ENCODE data around the gene SAMD4A.

Gene SAMD4A

DNA sequence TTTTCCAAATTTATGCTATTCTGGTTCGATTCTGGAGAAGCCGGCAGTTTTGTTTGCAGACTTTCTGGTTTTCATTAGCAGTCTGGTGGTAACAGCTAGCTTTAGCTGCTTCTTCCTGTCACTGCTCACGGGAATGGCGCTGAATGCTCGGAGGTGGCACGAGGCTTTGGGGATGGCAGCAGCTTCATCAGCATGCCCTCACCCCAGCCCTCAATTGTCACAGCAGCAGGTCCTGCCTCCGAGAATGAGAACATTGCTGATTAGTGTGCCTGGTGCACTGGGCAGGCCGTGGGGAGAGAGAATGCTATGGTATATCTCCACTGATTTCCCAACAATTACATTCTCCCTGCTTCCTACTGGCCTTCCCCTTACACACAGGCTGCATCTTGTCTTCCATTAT is 73.6 kb downstream of the SAMD4A start:
- Histone ChIP-seq H3K27ac (ENCODE audit: insufficient read depth, low read length, poor library complexity, severe bottlenecking) (no peak overlapping the region), H3K4me1 (ENCODE audit: control insufficient read depth, insufficient read depth, low read length, poor library complexity, severe bottlenecking) (no peaks in the 10 kb centered on the region), H3K36me3 (ENCODE audit: control insufficient read depth, insufficient read depth, low read length) (no peaks in the 10 kb centered on the region), H3K27me3 (replicated peaks; ENCODE audit: control insufficient read depth, insufficient read depth, low read length, poor library complexity, severe bottlenecking) (no peaks in the 10 kb centered on the region), H3K9me3 (ENCODE audit: control insufficient read depth, low read length) (no peaks in the 10 kb centered on the region), H3K4me3 (ENCODE audit: insufficient read depth, low read depth, low read length, poor library complexity, severe bottlenecking) (no peak overlapping the region)
- no peak for DNase-seq

DNA sequence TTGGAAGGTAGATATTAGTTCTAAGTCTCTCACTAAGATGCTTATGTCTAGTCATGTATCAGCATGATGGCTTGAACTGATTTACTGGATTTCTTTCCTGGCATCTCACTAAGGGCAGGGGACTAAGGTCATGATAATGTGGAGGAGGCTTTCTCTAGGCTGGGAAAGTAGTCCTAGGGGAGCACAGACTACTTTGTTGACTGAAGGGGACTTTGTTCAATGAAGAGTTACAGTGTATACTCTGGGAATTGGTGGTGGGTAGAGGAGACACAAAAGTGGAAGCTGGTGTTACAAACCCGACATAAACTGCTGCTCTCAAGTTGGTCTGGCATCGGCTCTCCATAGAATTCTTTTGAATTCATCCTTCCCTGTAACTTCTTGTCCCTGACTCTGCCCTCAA is 75.2 kb downstream of the SAMD4A start:
- Histone ChIP-seq H3K27ac (ENCODE audit: insufficient read depth, low read length, poor library complexity, severe bottlenecking) (no peak overlapping the region), H3K27me3 (replicated peaks; ENCODE audit: control insufficient read depth, insufficient read depth, low read length, poor library complexity, severe bottlenecking) (no peaks in the 10 kb centered on the region), H3K4me3 (ENCODE audit: insufficient read depth, low read depth, low read length, poor library complexity, severe bottlenecking) (no peak overlapping the region), H3K4me1 (ENCODE audit: control insufficient read depth, insufficient read depth, low read length, poor library complexity, severe bottlenecking) (no peaks in the 10 kb centered on the region), H3K36me3 (ENCODE audit: control insufficient read depth, insufficient read depth, low read length) (no peaks in the 10 kb centered on the region), H3K9me3 (ENCODE audit: control insufficient read depth, low read length) (no peaks in the 10 kb centered on the region)
- no peak for DNase-seq

DNA sequence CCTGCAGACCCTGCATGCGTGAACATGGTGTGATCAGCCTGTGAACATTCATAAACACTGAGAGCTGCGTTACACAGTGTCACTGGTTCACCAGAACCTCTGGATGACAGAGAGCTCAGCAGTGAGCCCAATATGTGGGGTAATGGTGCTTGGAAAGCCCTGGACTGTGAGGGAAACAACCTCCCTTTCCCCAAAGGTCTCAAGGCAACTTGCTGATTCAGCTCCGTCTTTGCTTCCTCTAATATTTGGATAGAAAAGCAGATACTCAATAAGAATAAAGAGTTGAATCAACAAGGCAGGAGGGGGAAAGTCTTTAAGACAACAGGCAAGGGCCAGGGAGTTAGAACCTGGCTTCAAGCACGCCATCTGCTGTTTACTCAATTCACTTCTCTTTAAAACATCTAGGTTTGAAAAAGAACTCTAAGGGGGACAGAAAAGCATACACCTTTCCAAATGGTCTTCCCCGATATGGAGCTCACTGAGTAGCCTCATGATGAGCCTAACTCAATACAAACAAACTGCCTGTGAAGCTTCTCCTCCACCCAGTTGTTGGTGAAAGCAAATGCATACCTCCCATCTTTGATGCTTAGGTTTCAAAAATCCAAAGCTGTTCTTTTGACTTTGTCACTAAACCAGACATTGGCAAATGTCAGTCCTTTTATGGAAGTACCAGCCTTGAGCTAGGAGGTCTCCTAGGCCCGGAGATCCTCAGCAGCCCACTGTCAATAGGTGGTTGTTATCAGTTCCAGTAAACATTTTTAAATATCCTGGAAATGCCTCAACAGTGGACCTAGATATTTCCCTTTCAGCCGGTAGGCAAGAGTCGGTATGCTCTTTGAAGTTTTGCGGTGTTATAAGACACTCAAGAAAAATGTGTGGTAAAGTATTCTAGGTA is 76.1 kb downstream of the SAMD4A start:
- Histone ChIP-seq H3K4me1 (ENCODE audit: control insufficient read depth, insufficient read depth, low read length, poor library complexity, severe bottlenecking) (no peaks in the 10 kb centered on the region), H3K4me3 (ENCODE audit: insufficient read depth, low read depth, low read length, poor library complexity, severe bottlenecking) (no peak overlapping the region), H3K27ac (ENCODE audit: insufficient read depth, low read length, poor library complexity, severe bottlenecking) (no peak overlapping the region), H3K9me3 (ENCODE audit: control insufficient read depth, low read length) (no peaks in the 10 kb centered on the region), H3K36me3 (ENCODE audit: control insufficient read depth, insufficient read depth, low read length) (no peaks in the 10 kb centered on the region), H3K27me3 (replicated peaks; ENCODE audit: control insufficient read depth, insufficient read depth, low read length, poor library complexity, severe bottlenecking) (peaks cover 2% of the 10 kb centered on the region)
- no peak for DNase-seq

DNA sequence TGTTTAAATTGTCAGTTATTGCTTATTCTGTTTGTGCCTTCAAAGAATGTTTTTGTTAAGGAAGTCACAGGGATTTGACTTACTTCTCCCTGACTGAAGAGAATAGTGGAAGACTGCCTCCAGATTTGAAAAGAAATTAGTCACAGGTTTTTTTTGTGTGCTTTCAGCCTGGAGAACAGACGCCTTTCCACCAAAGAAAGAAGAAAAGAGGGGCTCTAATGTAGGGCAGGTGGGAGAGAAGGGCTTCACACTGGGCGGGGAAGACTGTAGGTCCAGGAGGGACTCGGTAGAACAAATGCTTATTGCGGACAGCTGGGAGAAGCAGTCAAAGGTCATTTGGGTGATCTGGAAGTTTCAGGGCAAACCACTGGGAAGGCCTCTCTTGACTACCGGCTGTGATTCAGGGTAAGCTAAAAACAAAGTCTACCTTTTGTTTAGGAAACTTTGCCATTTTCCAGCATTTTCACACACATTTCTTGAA is 76.8 kb downstream of the SAMD4A start:
- Histone ChIP-seq H3K27me3 (replicated peaks; ENCODE audit: control insufficient read depth, insufficient read depth, low read length, poor library complexity, severe bottlenecking) (peaks cover 2% of the 10 kb centered on the region), H3K4me1 (ENCODE audit: control insufficient read depth, insufficient read depth, low read length, poor library complexity, severe bottlenecking) (no peaks in the 10 kb centered on the region), H3K4me3 (ENCODE audit: insufficient read depth, low read depth, low read length, poor library complexity, severe bottlenecking) (no peak overlapping the region), H3K36me3 (ENCODE audit: control insufficient read depth, insufficient read depth, low read length) (no peaks in the 10 kb centered on the region), H3K9me3 (ENCODE audit: control insufficient read depth, low read length) (no peaks in the 10 kb centered on the region), H3K27ac (ENCODE audit: insufficient read depth, low read length, poor library complexity, severe bottlenecking) (no peak overlapping the region)
- no peak for DNase-seq

DNA sequence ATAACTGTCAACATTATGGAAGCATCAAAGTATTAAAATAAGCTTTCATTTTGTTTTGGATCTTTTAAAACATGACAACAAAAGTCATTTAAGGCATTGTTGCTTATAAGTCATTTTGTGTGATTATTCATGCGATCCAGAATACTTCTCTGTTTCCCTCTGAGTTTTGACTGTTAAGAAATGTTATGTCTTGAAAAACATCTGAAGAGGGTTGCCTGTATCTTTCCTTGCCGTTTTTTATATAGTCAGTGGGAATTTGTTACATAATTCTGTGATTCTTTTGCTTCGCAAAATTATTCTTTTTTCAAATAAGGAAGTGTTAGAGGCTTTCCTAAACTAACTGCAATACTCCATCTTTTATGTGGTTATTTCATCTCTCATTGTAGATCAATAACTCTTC is 78.7 kb downstream of the SAMD4A start:
- no peaks in the 10 kb centered on the region for H3K9me3 ChIP-seq (ENCODE audit: control insufficient read depth, low read length)
- no peak overlapping the region for H3K4me3 ChIP-seq (ENCODE audit: insufficient read depth, low read depth, low read length, poor library complexity, severe bottlenecking)
- H3K27ac ChIP-seq (ENCODE audit: insufficient read depth, low read length, poor library complexity, severe bottlenecking): no peak overlapping the region
- peaks cover 2% of the 10 kb centered on the region for H3K27me3 ChIP-seq (replicated peaks; ENCODE audit: control insufficient read depth, insufficient read depth, low read length, poor library complexity, severe bottlenecking)
- no peaks in the 10 kb centered on the region for H3K36me3 ChIP-seq (ENCODE audit: control insufficient read depth, insufficient read depth, low read length)
- DNase-seq: no peak
- H3K4me1 ChIP-seq (ENCODE audit: control insufficient read depth, insufficient read depth, low read length, poor library complexity, severe bottlenecking): no peaks in the 10 kb centered on the region

DNA sequence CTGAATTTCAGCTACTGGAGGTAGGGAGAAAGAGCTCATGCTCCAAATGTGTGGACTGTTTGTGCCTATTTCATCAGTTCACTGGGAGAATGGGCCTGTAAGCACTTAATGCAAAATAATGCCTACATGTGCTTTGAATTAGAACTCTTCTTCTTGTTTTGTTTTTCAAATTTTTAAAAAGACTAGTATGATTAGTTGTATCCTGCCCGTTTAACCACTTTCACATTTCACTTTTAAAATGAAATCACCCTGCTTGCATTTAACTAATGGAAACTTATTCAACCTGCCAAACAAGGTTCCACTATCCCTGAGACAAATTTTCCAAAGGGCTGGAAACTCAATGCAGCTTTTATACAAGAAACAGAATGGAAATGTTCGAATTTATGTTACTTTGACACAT is 79.7 kb downstream of the SAMD4A start:
- Histone ChIP-seq H3K27ac (ENCODE audit: insufficient read depth, low read length, poor library complexity, severe bottlenecking) (no peak overlapping the region), H3K27me3 (replicated peaks; ENCODE audit: control insufficient read depth, insufficient read depth, low read length, poor library complexity, severe bottlenecking) (peaks cover 2% of the 10 kb centered on the region), H3K4me3 (ENCODE audit: insufficient read depth, low read depth, low read length, poor library complexity, severe bottlenecking) (no peak overlapping the region), H3K36me3 (ENCODE audit: control insufficient read depth, insufficient read depth, low read length) (no peaks in the 10 kb centered on the region), H3K4me1 (ENCODE audit: control insufficient read depth, insufficient read depth, low read length, poor library complexity, severe bottlenecking) (no peaks in the 10 kb centered on the region), H3K9me3 (ENCODE audit: control insufficient read depth, low read length) (no peaks in the 10 kb centered on the region)
- DNase-seq: no peak

DNA sequence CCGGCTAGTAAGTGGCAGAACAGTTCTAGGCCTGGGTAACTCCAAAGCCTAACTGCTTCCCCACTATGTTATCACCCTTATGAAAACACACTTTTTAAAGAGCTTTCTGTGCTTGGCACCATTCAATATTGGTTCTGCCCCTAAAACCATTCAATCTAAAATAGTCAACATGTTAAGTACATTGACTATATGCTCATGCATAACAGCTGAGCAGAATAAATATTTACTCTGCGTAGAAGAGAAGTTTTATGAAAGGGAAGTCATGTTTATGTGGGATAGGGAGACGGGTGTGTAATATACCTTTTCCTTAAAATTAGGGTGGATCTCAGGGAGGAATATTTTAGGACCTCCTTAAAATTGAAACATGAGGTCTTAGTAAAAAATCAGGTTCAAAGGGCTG is 80.5 kb downstream of the SAMD4A start:
- Histone ChIP-seq H3K4me1 (ENCODE audit: control insufficient read depth, insufficient read depth, low read length, poor library complexity, severe bottlenecking) (no peaks in the 10 kb centered on the region), H3K36me3 (ENCODE audit: control insufficient read depth, insufficient read depth, low read length) (no peaks in the 10 kb centered on the region), H3K27ac (ENCODE audit: insufficient read depth, low read length, poor library complexity, severe bottlenecking) (no peak overlapping the region), H3K9me3 (ENCODE audit: control insufficient read depth, low read length) (no peaks in the 10 kb centered on the region), H3K4me3 (ENCODE audit: insufficient read depth, low read depth, low read length, poor library complexity, severe bottlenecking) (no peak overlapping the region), H3K27me3 (replicated peaks; ENCODE audit: control insufficient read depth, insufficient read depth, low read length, poor library complexity, severe bottlenecking) (peaks cover 2% of the 10 kb centered on the region)
- no peak for DNase-seq

DNA sequence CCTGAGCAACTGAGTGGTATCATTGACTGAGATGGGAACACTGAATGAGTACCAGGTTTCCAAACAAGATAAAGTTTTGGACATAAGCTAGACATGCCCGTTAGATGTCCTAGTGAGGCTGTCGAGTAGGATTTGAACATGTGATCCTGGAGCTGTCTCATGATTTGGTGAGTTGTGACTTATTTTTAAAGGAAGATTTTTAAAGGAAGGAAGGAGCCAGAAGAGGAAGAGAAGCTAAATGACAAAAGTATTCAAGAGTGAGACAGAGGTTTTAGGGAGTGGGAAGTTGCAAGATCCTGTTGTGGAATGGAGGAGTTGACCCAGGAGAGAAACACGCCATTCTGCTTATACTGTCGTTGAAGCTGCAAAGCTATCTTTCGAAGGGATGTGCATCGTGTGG is 82.1 kb downstream of the SAMD4A start:
- DNase-seq: no peak
- Histone ChIP-seq H3K36me3 (ENCODE audit: control insufficient read depth, insufficient read depth, low read length) (no peaks in the 10 kb centered on the region), H3K27ac (ENCODE audit: insufficient read depth, low read length, poor library complexity, severe bottlenecking) (no peak overlapping the region), H3K27me3 (replicated peaks; ENCODE audit: control insufficient read depth, insufficient read depth, low read length, poor library complexity, severe bottlenecking) (peaks cover 2% of the 10 kb centered on the region), H3K9me3 (ENCODE audit: control insufficient read depth, low read length) (no peaks in the 10 kb centered on the region), H3K4me1 (ENCODE audit: control insufficient read depth, insufficient read depth, low read length, poor library complexity, severe bottlenecking) (no peaks in the 10 kb centered on the region), H3K4me3 (ENCODE audit: insufficient read depth, low read depth, low read length, poor library complexity, severe bottlenecking) (no peak overlapping the region)

DNA sequence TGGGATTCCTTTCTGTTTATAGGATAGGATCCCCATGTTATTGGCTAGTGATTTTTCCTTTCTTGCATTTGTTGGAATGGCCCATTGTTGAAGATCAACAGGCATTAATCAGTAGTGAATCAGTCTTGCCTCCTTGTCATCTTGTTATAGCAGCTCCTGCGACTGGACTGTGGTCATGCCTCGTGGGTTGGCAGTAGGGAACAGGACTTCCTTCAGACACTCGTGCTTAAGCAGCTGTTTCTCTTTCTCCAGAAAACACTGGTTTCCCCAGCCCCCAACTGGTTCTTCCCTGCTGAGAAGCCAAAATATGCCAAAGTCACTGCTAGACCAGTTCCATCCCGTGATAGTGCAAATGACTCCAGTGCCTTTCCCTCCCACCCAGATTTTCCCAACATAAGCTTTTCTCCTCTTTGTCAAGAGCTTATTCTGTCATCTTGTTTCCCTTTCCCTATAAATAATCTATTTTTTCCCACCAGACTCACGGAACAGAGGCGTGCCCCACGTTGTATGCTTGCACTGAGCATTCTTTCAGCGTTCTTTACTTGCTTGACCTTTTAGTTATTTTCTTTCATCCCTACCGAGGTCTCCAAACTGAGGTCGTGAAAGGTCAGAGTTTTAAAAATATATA is 83.5 kb downstream of the SAMD4A start:
- DNase-seq: no peak

DNA sequence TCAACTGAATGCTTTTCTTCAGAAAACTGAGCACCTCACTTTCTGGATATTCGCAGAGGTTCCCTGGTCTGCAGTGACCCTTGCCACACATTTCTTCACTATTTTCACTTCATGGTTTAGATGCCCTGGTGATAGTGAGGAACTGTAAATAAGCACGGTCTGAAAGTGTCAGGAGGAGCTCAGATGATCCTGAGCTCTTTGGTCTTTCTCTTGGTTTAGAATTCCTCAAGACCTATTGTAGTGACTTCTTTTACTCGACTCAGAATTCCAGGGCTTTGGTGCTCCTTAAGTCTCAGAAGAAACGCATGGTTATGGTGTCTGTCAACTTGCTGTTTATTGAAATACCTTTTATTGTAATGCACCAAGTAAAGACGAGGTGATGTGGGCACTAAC is 84.0 kb downstream of the SAMD4A start:
- DNase-seq: no peak
- Histone ChIP-seq H3K27me3 (replicated peaks; ENCODE audit: control insufficient read depth, insufficient read depth, low read length, poor library complexity, severe bottlenecking) (peaks cover 2% of the 10 kb centered on the region), H3K4me3 (ENCODE audit: insufficient read depth, low read depth, low read length, poor library complexity, severe bottlenecking) (no peak overlapping the region), H3K9me3 (ENCODE audit: control insufficient read depth, low read length) (no peaks in the 10 kb centered on the region), H3K4me1 (ENCODE audit: control insufficient read depth, insufficient read depth, low read length, poor library complexity, severe bottlenecking) (no peaks in the 10 kb centered on the region), H3K36me3 (ENCODE audit: control insufficient read depth, insufficient read depth, low read length) (no peaks in the 10 kb centered on the region), H3K27ac (ENCODE audit: insufficient read depth, low read length, poor library complexity, severe bottlenecking) (no peak overlapping the region)

More for the DNA sequence above, 83.5 kb downstream of the SAMD4A start:
- H3K27ac ChIP-seq (ENCODE audit: insufficient read depth, low read length, poor library complexity, severe bottlenecking): no peak overlapping the region
- H3K4me1 ChIP-seq (ENCODE audit: control insufficient read depth, insufficient read depth, low read length, poor library complexity, severe bottlenecking): no peaks in the 10 kb centered on the region
- H3K9me3 ChIP-seq (ENCODE audit: control insufficient read depth, low read length): no peaks in the 10 kb centered on the region
- H3K4me3 ChIP-seq (ENCODE audit: insufficient read depth, low read depth, low read length, poor library complexity, severe bottlenecking): no peak overlapping the region
- H3K36me3 ChIP-seq (ENCODE audit: control insufficient read depth, insufficient read depth, low read length): no peaks in the 10 kb centered on the region
- peaks cover 2% of the 10 kb centered on the region for H3K27me3 ChIP-seq (replicated peaks; ENCODE audit: control insufficient read depth, insufficient read depth, low read length, poor library complexity, severe bottlenecking)
